Thoracic aorta endothelial cell (primary cell): Measurements from ENCODE around the gene FREM3. TPM values are rescaled to one million over a fixed set of nuclear protein-coding genes. Genes with fewer than 3 reads are reported as not detected.

Experiments used
- total RNA-seq: library from RNA; depleted of rRNA; stranded (reverse); fragments of >200 nt; gene quantifications from 2 replicates; pipeline ENCODE4 v1.2.3, GENCODE V29; 2012

The FREM3 gene
- total RNA-seq = under 0.01 TPM in 1 of 2 replicates, not detected in the other

GRCh38 chr4:143700416-143701352 lies at the start of gene FREM3:
Gene FREM3, minus strand, starts transcription at chr4:143700675. Its CDS starts 0 bp downstream, at chr4:143700675.

Other genes with a start within 250 kb of the FREM3 start
- gene SMARCA5, start 187.0 kb downstream of the FREM3 start, total RNA-seq = 78.4 and 84.7 TPM in 2 replicates
- 0.93 TPM in 1 of 2 replicates, not detected in the other for gene GYPE, start 204.9 kb upstream of the FREM3 start, total RNA-seq